HepG2 (cell line): ENCODE data around the gene IGF1. TPM values are rescaled to one million over a fixed set of nuclear protein-coding genes. Genes with fewer than 3 reads are reported as not detected.

ENCODE experiments used
- FOXA3 ChIP-seq: IDR thresholded peaks from 2 replicates; pipeline ENCODE4 v1.6.1; 2016; ENCODE audit warnings: missing genetic modification reagents, missing compliant biosample characterization
- FOXC1 ChIP-seq: sonication (generic); formaldehyde crosslinking; IDR thresholded peaks from 2 replicates; pipeline ENCODE4 v1.8.0; 2022; ENCODE audit warnings: mild to moderate bottlenecking, missing genetic modification reagents, borderline replicate concordance
- KLF13 ChIP-seq: sonication (generic); formaldehyde crosslinking; IDR thresholded peaks from 2 replicates; pipeline ENCODE4 v1.4.0; 2020; ENCODE audit warnings: mild to moderate bottlenecking, missing genetic modification reagents
- MIER3 ChIP-seq: IDR thresholded peaks from 2 replicates; pipeline ENCODE4 v1.6.1; 2016; ENCODE audit warnings: missing compliant biosample characterization, borderline replicate concordance
- NR2F6 ChIP-seq, 2 experiments: IDR thresholded peaks; 2 replicates each; pipeline ENCODE4 v1.6.1; 2016; ENCODE audit warnings: antibody characterized with exemption in 1 of 2, mild to moderate bottlenecking in 1 of 2
- PHF8 ChIP-seq: sonication (generic); formaldehyde crosslinking; IDR thresholded peaks from 2 replicates; pipeline ENCODE4 v1.5.0; 2020; ENCODE audit warnings: missing genetic modification reagents
- SIN3A ChIP-seq: IDR thresholded peaks from 2 replicates; pipeline ENCODE4 v1.6.1; 2011; ENCODE audit warnings: low read depth, mild to moderate bottlenecking, control low read depth, low read length, borderline replicate concordance
- SMAD9 ChIP-seq: sonication (generic); formaldehyde crosslinking; IDR thresholded peaks from 2 replicates; pipeline ENCODE4 v1.5.1; 2020; ENCODE audit warnings: mild to moderate bottlenecking, missing genetic modification reagents
- SNRNP70 ChIP-seq: fragments of 200-400 bp; formaldehyde crosslinking; IDR thresholded peaks from 2 replicates; pipeline ENCODE4 v1.6.1; 2017; ENCODE audit warnings: mild to moderate bottlenecking, low read depth, low read length, moderate library complexity
- YY1 ChIP-seq: IDR thresholded peaks from 2 replicates; pipeline ENCODE4 v1.6.1; 2011; ENCODE audit warnings: low read length, low read depth, moderate library complexity, mild to moderate bottlenecking; ENCODE audit not compliant: insufficient read depth, insufficient replicate concordance
- ZNF629 ChIP-seq: sonication (generic); formaldehyde crosslinking; conservative IDR thresholded peaks from 2 replicates; pipeline ENCODE4 v1.5.0; 2020; ENCODE audit warnings: missing genetic modification reagents
- ZNF891 ChIP-seq: sonication (generic); formaldehyde crosslinking; IDR thresholded peaks from 2 replicates; pipeline ENCODE4 v1.5.0; 2020; ENCODE audit warnings: mild to moderate bottlenecking, missing genetic modification reagents
- ZSCAN29 ChIP-seq: sonication (generic); formaldehyde crosslinking; conservative IDR thresholded peaks from 2 replicates; pipeline ENCODE4 v1.4.0; 2020; ENCODE audit warnings: mild to moderate bottlenecking, missing genetic modification reagents
- polyA plus RNA-seq, 8 experiments: library from polyadenylated mRNA; depleted of rRNA in 3 of 8; stranded (reverse) in 7 of 8; unstranded in 1 of 8; fragments of >200 nt; fragmentation: Illumina TruSeq in 4 of 8; extraction: Trizol in 4 of 8; gene quantifications; 2 replicates each; pipeline versions ENCODE4 v1.2.1 to v1.2.3, GENCODE V29; 2011 to 2016; ENCODE audit warnings: low read depth in 4 of 8, missing spikeins in 1 of 8, mixed read lengths in 1 of 8; ENCODE audit not compliant: insufficient read depth in 1 of 8
- total RNA-seq, 5 experiments: library from RNA; depleted of rRNA; stranded (reverse); fragments of >200 nt; fragmentation: Illumina TruSeq; extraction: Trizol; gene quantifications; 2 replicates each; pipeline ENCODE4 v1.2.3, GENCODE V29; 2016; ENCODE audit warnings: low read depth in 1 of 5
- TF ChIP-seq, protein P1 (sequence below): sonication (generic); formaldehyde crosslinking; IDR thresholded peaks from 2 replicates; pipeline ENCODE4 v1.5.1; 2020; ENCODE audit warnings: mild to moderate bottlenecking, missing genetic modification reagents, borderline replicate concordance
- TF ChIP-seq, protein P2 (sequence below): sonication (generic); formaldehyde crosslinking; conservative IDR thresholded peaks from 2 replicates; pipeline ENCODE4 v1.4.0; 2020; ENCODE audit warnings: mild to moderate bottlenecking, missing genetic modification reagents, moderate library complexity
- TF ChIP-seq, protein P3 (sequence below): sonication (generic); formaldehyde crosslinking; conservative IDR thresholded peaks from 2 replicates; pipeline ENCODE4 v1.8.1; 2023; ENCODE audit warnings: missing genetic modification reagents
- TF ChIP-seq, protein P4 (sequence below): sonication (generic); formaldehyde crosslinking; IDR thresholded peaks from 2 replicates; pipeline ENCODE4 v1.5.0; 2020; ENCODE audit warnings: mild to moderate bottlenecking, missing genetic modification reagents

The IGF1 gene
- total and polyA plus RNA-seq, 2 of the 13 experiments (the other 11 are each of a cell fraction or from before 2014, with no cell fraction given) = not detected

DNA sequence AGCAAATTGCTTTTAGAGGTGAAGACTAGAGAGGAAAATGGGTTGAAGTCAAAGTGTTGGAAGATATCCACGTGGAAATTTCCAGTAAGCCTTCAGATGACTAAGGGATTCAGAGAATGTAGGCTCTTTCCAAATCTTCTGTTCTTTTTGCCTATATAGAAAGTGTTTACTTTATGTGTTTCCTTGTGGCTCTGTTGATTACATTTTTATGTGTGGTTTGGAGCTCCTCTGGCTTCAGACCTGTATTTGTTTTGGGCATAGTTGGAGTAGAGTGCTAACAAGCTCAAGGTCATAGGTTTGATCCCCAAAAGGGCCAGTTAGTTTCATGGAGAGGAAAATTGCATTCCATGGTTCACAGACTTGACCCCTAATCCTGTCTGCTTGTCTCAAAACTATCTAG, 91.9 kb downstream of the IGF1 start (continued):
- TF ChIP-seq, protein P1, sequence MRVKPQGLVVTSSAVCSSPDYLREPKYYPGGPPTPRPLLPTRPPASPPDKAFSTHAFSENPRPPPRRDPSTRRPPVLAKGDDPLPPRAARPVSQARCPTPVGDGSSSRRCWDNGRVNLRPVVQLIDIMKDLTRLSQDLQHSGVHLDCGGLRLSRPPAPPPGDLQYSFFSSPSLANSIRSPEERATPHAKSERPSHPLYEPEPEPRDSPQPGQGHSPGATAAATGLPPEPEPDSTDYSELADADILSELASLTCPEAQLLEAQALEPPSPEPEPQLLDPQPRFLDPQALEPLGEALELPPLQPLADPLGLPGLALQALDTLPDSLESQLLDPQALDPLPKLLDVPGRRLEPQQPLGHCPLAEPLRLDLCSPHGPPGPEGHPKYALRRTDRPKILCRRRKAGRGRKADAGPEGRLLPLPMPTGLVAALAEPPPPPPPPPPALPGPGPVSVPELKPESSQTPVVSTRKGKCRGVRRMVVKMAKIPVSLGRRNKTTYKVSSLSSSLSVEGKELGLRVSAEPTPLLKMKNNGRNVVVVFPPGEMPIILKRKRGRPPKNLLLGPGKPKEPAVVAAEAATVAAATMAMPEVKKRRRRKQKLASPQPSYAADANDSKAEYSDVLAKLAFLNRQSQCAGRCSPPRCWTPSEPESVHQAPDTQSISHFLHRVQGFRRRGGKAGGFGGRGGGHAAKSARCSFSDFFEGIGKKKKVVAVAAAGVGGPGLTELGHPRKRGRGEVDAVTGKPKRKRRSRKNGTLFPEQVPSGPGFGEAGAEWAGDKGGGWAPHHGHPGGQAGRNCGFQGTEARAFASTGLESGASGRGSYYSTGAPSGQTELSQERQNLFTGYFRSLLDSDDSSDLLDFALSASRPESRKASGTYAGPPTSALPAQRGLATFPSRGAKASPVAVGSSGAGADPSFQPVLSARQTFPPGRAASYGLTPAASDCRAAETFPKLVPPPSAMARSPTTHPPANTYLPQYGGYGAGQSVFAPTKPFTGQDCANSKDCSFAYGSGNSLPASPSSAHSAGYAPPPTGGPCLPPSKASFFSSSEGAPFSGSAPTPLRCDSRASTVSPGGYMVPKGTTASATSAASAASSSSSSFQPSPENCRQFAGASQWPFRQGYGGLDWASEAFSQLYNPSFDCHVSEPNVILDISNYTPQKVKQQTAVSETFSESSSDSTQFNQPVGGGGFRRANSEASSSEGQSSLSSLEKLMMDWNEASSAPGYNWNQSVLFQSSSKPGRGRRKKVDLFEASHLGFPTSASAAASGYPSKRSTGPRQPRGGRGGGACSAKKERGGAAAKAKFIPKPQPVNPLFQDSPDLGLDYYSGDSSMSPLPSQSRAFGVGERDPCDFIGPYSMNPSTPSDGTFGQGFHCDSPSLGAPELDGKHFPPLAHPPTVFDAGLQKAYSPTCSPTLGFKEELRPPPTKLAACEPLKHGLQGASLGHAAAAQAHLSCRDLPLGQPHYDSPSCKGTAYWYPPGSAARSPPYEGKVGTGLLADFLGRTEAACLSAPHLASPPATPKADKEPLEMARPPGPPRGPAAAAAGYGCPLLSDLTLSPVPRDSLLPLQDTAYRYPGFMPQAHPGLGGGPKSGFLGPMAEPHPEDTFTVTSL (CRISPR knock-in tag) = peak; percentile 46; the same call in 1 of the 2 replicates
- no peak for TF ChIP-seq PHF8 (CRISPR knock-in tag)
- TF ChIP-seq SMAD9 (CRISPR knock-in tag) = no peak
- peak; percentile 22; the same call in 1 of the 2 replicates for TF ChIP-seq NR2F6 (IDR thresholded peaks at IDR 0.05)
- TF ChIP-seq NR2F6 (CRISPR knock-in tag; IDR thresholded peaks at IDR 0.05) = 0 out of 2 replicates have a peak, but pooled peaks have one; percentile 12
- TF ChIP-seq, protein P2, sequence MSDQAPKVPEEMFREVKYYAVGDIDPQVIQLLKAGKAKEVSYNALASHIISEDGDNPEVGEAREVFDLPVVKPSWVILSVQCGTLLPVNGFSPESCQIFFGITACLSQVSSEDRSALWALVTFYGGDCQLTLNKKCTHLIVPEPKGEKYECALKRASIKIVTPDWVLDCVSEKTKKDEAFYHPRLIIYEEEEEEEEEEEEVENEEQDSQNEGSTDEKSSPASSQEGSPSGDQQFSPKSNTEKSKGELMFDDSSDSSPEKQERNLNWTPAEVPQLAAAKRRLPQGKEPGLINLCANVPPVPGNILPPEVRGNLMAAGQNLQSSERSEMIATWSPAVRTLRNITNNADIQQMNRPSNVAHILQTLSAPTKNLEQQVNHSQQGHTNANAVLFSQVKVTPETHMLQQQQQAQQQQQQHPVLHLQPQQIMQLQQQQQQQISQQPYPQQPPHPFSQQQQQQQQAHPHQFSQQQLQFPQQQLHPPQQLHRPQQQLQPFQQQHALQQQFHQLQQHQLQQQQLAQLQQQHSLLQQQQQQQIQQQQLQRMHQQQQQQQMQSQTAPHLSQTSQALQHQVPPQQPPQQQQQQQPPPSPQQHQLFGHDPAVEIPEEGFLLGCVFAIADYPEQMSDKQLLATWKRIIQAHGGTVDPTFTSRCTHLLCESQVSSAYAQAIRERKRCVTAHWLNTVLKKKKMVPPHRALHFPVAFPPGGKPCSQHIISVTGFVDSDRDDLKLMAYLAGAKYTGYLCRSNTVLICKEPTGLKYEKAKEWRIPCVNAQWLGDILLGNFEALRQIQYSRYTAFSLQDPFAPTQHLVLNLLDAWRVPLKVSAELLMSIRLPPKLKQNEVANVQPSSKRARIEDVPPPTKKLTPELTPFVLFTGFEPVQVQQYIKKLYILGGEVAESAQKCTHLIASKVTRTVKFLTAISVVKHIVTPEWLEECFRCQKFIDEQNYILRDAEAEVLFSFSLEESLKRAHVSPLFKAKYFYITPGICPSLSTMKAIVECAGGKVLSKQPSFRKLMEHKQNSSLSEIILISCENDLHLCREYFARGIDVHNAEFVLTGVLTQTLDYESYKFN (CRISPR knock-in tag) = peak; percentile 31; the same call in 1 of the 2 replicates
- TF ChIP-seq MIER3 (CRISPR knock-in tag) = no peak
- no peak for TF ChIP-seq SNRNP70
- TF ChIP-seq ZNF891 = no peak
- no peak for TF ChIP-seq YY1
- no peak for TF ChIP-seq SIN3A
- TF ChIP-seq, protein P3, sequence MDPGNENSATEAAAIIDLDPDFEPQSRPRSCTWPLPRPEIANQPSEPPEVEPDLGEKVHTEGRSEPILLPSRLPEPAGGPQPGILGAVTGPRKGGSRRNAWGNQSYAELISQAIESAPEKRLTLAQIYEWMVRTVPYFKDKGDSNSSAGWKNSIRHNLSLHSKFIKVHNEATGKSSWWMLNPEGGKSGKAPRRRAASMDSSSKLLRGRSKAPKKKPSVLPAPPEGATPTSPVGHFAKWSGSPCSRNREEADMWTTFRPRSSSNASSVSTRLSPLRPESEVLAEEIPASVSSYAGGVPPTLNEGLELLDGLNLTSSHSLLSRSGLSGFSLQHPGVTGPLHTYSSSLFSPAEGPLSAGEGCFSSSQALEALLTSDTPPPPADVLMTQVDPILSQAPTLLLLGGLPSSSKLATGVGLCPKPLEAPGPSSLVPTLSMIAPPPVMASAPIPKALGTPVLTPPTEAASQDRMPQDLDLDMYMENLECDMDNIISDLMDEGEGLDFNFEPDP (CRISPR knock-in tag) = no peak
- TF ChIP-seq FOXC1 (CRISPR knock-in tag) = no peak
- no peak for TF ChIP-seq KLF13 (CRISPR knock-in tag)
- TF ChIP-seq, protein P4, sequence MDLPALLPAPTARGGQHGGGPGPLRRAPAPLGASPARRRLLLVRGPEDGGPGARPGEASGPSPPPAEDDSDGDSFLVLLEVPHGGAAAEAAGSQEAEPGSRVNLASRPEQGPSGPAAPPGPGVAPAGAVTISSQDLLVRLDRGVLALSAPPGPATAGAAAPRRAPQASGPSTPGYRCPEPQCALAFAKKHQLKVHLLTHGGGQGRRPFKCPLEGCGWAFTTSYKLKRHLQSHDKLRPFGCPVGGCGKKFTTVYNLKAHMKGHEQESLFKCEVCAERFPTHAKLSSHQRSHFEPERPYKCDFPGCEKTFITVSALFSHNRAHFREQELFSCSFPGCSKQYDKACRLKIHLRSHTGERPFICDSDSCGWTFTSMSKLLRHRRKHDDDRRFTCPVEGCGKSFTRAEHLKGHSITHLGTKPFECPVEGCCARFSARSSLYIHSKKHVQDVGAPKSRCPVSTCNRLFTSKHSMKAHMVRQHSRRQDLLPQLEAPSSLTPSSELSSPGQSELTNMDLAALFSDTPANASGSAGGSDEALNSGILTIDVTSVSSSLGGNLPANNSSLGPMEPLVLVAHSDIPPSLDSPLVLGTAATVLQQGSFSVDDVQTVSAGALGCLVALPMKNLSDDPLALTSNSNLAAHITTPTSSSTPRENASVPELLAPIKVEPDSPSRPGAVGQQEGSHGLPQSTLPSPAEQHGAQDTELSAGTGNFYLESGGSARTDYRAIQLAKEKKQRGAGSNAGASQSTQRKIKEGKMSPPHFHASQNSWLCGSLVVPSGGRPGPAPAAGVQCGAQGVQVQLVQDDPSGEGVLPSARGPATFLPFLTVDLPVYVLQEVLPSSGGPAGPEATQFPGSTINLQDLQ (CRISPR knock-in tag) = no peak
- TF ChIP-seq FOXA3 (CRISPR knock-in tag) = peak; percentile 31; the same call in 1 of the 2 replicates
- TF ChIP-seq ZSCAN29 = no peak
- no peak for TF ChIP-seq ZNF629 (CRISPR knock-in tag)
